Tibial nerve (tissue), 4 donors: ENCODE results near the gene APP.

Source experiments
- EP300 ChIP-seq, 2 donors: sonication (generic); formaldehyde crosslinking; IDR thresholded peaks; one replicate each; pipeline ENCODE4 v1.6.1; 2017; ENCODE audit warnings: antibody characterized with exemption in 2 of 2, mild to moderate bottlenecking in 1 of 2
- POLR2A ChIP-seq, 2 donors: fragments of 450-650 bp; IDR thresholded peaks; one replicate each; pipeline ENCODE4 v1.6.1; 2017; ENCODE audit warnings: antibody characterized with exemption in 2 of 2, mild to moderate bottlenecking in 2 of 2, moderate library complexity in 2 of 2
- TF ChIP-seq, protein P1 (sequence below), 5 experiments: fragments of 200-600 bp in 3 of 5; fragments of 450-650 bp in 2 of 5; sonication (generic) in 3 of 5; IDR thresholded peaks; one replicate each; pipeline ENCODE4 v1.5.1; 2016 to 2019; ENCODE audit warnings: antibody characterized with exemption in 5 of 5, mild to moderate bottlenecking in 3 of 5, moderate library complexity in 2 of 5

DNA sequence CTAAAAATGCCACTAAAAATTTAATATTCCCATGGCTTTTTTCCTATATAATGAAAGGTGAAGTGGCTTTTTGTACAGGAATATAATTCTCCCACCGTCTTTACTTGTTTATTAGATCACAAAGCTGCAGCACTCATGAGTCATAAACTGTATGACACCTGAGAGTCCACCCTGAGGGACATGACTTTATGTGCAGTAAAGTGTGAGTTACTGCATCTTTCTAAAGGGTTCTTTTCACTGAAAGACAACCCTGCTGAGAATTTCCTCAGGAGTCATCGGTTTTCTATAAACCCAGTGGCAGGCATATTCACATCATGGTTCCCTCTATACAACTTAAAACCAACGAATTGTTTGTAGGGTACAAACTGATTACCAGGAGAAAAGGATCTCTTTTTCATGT, 77.4 kb downstream of the APP start:
- TF ChIP-seq, protein P1, sequence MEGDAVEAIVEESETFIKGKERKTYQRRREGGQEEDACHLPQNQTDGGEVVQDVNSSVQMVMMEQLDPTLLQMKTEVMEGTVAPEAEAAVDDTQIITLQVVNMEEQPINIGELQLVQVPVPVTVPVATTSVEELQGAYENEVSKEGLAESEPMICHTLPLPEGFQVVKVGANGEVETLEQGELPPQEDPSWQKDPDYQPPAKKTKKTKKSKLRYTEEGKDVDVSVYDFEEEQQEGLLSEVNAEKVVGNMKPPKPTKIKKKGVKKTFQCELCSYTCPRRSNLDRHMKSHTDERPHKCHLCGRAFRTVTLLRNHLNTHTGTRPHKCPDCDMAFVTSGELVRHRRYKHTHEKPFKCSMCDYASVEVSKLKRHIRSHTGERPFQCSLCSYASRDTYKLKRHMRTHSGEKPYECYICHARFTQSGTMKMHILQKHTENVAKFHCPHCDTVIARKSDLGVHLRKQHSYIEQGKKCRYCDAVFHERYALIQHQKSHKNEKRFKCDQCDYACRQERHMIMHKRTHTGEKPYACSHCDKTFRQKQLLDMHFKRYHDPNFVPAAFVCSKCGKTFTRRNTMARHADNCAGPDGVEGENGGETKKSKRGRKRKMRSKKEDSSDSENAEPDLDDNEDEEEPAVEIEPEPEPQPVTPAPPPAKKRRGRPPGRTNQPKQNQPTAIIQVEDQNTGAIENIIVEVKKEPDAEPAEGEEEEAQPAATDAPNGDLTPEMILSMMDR (IDR thresholded peaks at IDR 0.05), result no peak
- TF ChIP-seq POLR2A (IDR thresholded peaks at IDR 0.05), result no peak
- TF ChIP-seq EP300 (IDR thresholded peaks at IDR 0.05), result no peak
